ENCODE data around the gene OSBPL3.

The OSBPL3 gene

DNA sequence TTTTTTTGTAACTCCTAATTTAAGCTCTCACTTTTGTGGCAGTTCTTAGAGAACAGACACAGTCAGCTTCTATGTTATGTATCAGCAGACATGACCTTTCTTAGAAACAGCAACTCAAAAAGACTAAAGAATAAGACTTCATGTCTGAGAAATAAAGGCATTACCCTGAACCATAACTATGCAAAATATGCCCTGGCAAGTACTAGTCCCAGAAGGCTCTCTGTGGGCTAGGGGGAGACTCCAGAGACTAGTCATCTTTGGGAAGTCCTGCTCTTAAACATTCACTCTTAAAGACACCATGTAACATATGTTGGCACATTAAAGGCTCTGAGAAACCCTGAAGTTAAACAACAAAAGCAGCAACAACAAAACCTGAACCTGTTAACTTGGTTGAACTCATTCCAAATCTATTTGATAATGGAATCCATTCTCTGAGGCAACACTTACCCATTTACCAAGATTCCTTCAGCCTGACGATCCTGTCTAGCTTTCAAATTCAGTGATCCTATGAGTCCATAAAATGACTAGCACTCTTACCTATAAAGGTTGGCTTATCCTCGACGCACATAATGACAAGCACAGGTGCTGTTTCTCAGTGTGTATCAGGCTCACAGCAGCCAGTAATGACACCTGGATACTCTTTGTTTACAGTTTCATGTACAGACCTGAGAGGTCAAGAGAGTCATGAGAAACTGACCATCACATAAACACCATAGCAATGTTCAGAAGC lies 62.3 kb downstream of the OSBPL3 start:
- H3K9me3 ChIP-seq (ENCODE audit: control insufficient read depth in 2 of 2, low read length in 2 of 2) = no peaks in the 10 kb centered on the region
- H3K4me3 ChIP-seq (ENCODE audit: low read length in 2 of 2) = no peak overlapping the region
- no peak overlapping the region for H3K27ac ChIP-seq (ENCODE audit: low read length)
- H3K27me3 ChIP-seq (ENCODE audit: control insufficient read depth in 1 of 2, insufficient read depth in 2 of 2, low read length in 2 of 2) = no peaks in the 10 kb centered on the region
- no peaks in the 10 kb centered on the region for H3K36me3 ChIP-seq (ENCODE audit: control insufficient read depth in 2 of 2, insufficient read depth in 2 of 2, low read length in 2 of 2)
- no peaks in the 10 kb centered on the region for H3K4me1 ChIP-seq (ENCODE audit: control insufficient read depth, insufficient read depth, low read length)
- H3K9ac ChIP-seq (ENCODE audit: low read length in 2 of 2) = no peak overlapping the region

DNA sequence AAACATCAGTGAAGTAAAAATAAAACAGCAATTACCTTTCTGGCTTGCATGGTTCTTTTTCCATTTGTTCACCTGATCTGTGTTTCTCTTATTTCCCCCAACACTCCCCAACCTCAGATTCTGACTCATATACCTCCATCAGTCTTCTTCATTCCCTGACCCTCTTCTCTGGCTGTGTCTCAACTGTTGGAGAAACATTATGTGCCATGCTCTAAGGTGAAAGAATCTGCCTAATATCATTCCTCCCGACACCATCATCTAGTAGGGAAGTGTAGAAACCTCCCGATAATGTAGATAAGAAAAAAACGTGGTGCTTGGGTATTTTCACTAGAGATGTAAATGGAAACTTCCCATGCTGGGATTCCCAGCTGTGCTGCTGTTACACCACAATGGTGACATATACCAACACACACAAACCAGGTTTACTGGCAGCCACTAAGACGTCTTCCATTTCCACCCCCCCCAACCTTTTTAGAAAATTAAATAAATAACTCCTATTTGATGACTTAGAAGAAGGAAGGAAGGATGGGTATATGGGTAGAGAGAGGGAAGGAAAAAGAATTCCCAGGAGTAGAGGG lies 63.4 kb downstream of the OSBPL3 start:
- Histone ChIP-seq H3K27ac (ENCODE audit: low read length) (no peak overlapping the region), H3K36me3 (ENCODE audit: control insufficient read depth in 2 of 2, insufficient read depth in 2 of 2, low read length in 2 of 2) (no peaks in the 10 kb centered on the region), H3K9ac (ENCODE audit: low read length in 2 of 2) (no peak overlapping the region), H3K4me1 (ENCODE audit: control insufficient read depth, insufficient read depth, low read length) (no peaks in the 10 kb centered on the region), H3K27me3 (ENCODE audit: control insufficient read depth in 1 of 2, insufficient read depth in 2 of 2, low read length in 2 of 2) (no peaks in the 10 kb centered on the region), H3K9me3 (ENCODE audit: control insufficient read depth in 2 of 2, low read length in 2 of 2) (no peaks in the 10 kb centered on the region), H3K4me3 (ENCODE audit: low read length in 2 of 2) (no peak overlapping the region)

DNA sequence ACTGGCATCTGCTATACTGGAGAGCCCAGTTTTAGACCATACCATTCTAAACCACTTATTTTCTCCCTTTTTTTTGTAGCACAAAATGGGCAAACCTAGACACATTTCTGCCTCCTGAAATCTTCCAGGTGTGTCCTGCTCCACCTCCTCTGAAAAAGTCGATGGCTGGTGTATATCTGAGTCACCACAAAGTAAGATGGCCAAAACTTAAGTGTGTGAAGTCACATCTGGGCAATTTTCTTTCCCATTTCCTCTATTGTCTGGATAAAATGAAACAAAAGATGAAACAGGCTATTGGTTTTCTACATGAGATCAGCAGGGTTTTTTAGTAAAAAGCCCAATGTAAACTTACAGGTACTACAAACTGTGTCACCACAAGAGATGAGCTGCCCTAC lies 65.5 kb downstream of the OSBPL3 start:
- Histone ChIP-seq H3K9me3 (ENCODE audit: control insufficient read depth in 2 of 2, low read length in 2 of 2) (no peaks in the 10 kb centered on the region), H3K27ac (ENCODE audit: low read length) (no peak overlapping the region), H3K4me3 (ENCODE audit: low read length in 2 of 2) (no peak overlapping the region), H3K9ac (ENCODE audit: low read length in 2 of 2) (no peak overlapping the region), H3K27me3 (ENCODE audit: control insufficient read depth in 1 of 2, insufficient read depth in 2 of 2, low read length in 2 of 2) (peaks cover 0 to 3% of the 10 kb centered on the region in 2 donors), H3K36me3 (ENCODE audit: control insufficient read depth in 2 of 2, insufficient read depth in 2 of 2, low read length in 2 of 2) (no peaks in the 10 kb centered on the region), H3K4me1 (ENCODE audit: control insufficient read depth, insufficient read depth, low read length) (no peaks in the 10 kb centered on the region)

- Histone ChIP-seq H3K27me3 (ENCODE audit: control insufficient read depth in 1 of 2, insufficient read depth in 2 of 2, low read length in 2 of 2) (peaks cover 0 to 3% of the 10 kb centered on the region in 2 donors), H3K36me3 (ENCODE audit: control insufficient read depth in 2 of 2, insufficient read depth in 2 of 2, low read length in 2 of 2) (no peaks in the 10 kb centered on the region), H3K27ac (ENCODE audit: low read length) (no peak overlapping the region), H3K9me3 (ENCODE audit: control insufficient read depth in 2 of 2, low read length in 2 of 2) (no peaks in the 10 kb centered on the region), H3K4me3 (ENCODE audit: low read length in 2 of 2) (no peak overlapping the region), H3K9ac (ENCODE audit: low read length in 2 of 2) (no peak overlapping the region), H3K4me1 (ENCODE audit: control insufficient read depth, insufficient read depth, low read length) (no peaks in the 10 kb centered on the region)
Observed at GRCh38 chr7:24913801-24914464, 66.0 kb downstream of the OSBPL3 start.

DNA sequence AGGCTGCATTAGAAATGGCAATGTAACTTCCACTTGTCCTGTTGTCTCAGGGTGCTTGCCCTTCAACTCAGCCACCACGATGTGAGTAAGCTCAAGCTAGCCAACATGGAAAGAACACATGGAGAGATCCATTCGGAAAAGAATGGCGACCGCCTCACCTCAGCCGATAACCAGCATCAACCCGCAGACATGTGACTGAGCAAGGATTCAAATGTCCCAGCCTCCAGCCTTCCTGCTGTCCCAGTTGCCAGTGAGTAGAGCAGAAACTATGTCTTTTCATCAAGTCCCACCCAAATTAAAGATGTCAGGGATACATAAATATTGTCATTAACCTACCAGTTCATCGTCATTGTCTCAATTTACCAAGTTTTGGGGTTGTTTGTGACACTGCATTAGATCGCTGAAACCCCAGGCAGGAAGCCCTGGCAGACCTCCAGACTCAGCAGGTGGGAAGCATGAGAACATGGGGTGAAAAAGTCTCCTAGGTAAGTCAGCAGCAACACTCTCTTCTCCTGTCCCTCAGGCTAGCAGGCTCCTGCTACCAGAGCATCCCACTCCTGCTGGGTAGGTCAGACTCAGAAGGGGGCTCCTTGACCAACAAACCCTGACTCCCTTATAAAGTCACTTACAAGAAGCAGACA lies 67.0 kb downstream of the OSBPL3 start:
- H3K27ac ChIP-seq (ENCODE audit: low read length) = no peak overlapping the region

GRCh38 chr7:24912424-24912823 lies 67.6 kb downstream of the OSBPL3 start:
- H3K9ac ChIP-seq (ENCODE audit: low read length in 2 of 2) = no peak overlapping the region
- H3K36me3 ChIP-seq (ENCODE audit: control insufficient read depth in 2 of 2, insufficient read depth in 2 of 2, low read length in 2 of 2) = no peaks in the 10 kb centered on the region
- peaks cover 0 to 3% of the 10 kb centered on the region in 2 donors for H3K27me3 ChIP-seq (ENCODE audit: control insufficient read depth in 1 of 2, insufficient read depth in 2 of 2, low read length in 2 of 2)
- H3K9me3 ChIP-seq (ENCODE audit: control insufficient read depth in 2 of 2, low read length in 2 of 2) = no peaks in the 10 kb centered on the region
- no peak overlapping the region for H3K27ac ChIP-seq (ENCODE audit: low read length)
- no peak overlapping the region for H3K4me3 ChIP-seq (ENCODE audit: low read length in 2 of 2)
- no peaks in the 10 kb centered on the region for H3K4me1 ChIP-seq (ENCODE audit: control insufficient read depth, insufficient read depth, low read length)

More for the DNA sequence above, 67.0 kb downstream of the OSBPL3 start:
- Histone ChIP-seq H3K9ac (ENCODE audit: low read length in 2 of 2) (no peak overlapping the region), H3K4me1 (ENCODE audit: control insufficient read depth, insufficient read depth, low read length) (no peaks in the 10 kb centered on the region), H3K9me3 (ENCODE audit: control insufficient read depth in 2 of 2, low read length in 2 of 2) (no peaks in the 10 kb centered on the region), H3K4me3 (ENCODE audit: low read length in 2 of 2) (no peak overlapping the region), H3K36me3 (ENCODE audit: control insufficient read depth in 2 of 2, insufficient read depth in 2 of 2, low read length in 2 of 2) (no peaks in the 10 kb centered on the region), H3K27me3 (ENCODE audit: control insufficient read depth in 1 of 2, insufficient read depth in 2 of 2, low read length in 2 of 2) (peaks cover 0 to 3% of the 10 kb centered on the region in 2 donors)

- Histone ChIP-seq H3K9ac (ENCODE audit: low read length in 2 of 2) (no peak overlapping the region), H3K27me3 (ENCODE audit: control insufficient read depth in 1 of 2, insufficient read depth in 2 of 2, low read length in 2 of 2) (peaks cover 0 to 3% of the 10 kb centered on the region in 2 donors), H3K27ac (ENCODE audit: low read length) (no peak overlapping the region), H3K36me3 (ENCODE audit: control insufficient read depth in 2 of 2, insufficient read depth in 2 of 2, low read length in 2 of 2) (no peaks in the 10 kb centered on the region), H3K4me1 (ENCODE audit: control insufficient read depth, insufficient read depth, low read length) (no peaks in the 10 kb centered on the region), H3K4me3 (ENCODE audit: low read length in 2 of 2) (no peak overlapping the region), H3K9me3 (ENCODE audit: control insufficient read depth in 2 of 2, low read length in 2 of 2) (no peaks in the 10 kb centered on the region)
Observed at GRCh38 chr7:24911213-24911603, 68.8 kb downstream of the OSBPL3 start.

DNA sequence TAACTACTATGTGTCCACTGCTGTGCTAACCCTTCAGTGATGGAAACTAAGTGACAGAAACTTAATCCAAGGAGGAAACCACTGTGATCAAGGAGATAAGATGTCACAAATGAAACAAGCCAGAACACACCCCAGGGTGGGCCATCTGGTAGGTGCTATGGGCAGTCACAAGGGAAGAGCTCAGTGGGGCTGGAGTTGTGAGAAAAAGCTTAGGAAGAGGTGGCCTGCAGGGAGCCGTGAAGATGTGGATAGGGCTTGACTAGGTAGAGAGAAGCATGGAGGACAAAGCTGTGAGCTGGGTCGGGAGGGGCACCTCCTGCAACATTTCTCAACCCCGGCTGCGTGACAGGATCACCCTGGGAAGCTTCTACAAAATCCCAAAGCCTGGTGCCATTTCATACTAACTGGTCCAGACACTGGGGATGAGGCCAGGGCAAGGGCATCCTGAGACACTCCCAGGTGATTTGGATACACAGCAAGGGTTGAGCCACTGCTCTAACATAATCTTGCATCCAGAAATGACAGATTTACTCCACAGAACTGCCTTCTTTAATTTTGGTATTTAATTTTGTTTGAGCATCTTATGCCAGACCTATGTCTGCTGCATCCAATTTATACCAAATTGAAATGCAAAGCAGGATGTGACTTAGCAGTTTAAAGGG lies 69.3 kb downstream of the OSBPL3 start:
- no peaks in the 10 kb centered on the region for H3K9me3 ChIP-seq (ENCODE audit: control insufficient read depth in 2 of 2, low read length in 2 of 2)
- H3K4me3 ChIP-seq (ENCODE audit: low read length in 2 of 2) = no peak overlapping the region
- no peaks in the 10 kb centered on the region for H3K36me3 ChIP-seq (ENCODE audit: control insufficient read depth in 2 of 2, insufficient read depth in 2 of 2, low read length in 2 of 2)
- peaks cover 0 to 3% of the 10 kb centered on the region in 2 donors for H3K27me3 ChIP-seq (ENCODE audit: control insufficient read depth in 1 of 2, insufficient read depth in 2 of 2, low read length in 2 of 2)
- no peaks in the 10 kb centered on the region for H3K4me1 ChIP-seq (ENCODE audit: control insufficient read depth, insufficient read depth, low read length)
- no peak overlapping the region for H3K9ac ChIP-seq (ENCODE audit: low read length in 2 of 2)
- H3K27ac ChIP-seq (ENCODE audit: low read length) = no peak overlapping the region

DNA sequence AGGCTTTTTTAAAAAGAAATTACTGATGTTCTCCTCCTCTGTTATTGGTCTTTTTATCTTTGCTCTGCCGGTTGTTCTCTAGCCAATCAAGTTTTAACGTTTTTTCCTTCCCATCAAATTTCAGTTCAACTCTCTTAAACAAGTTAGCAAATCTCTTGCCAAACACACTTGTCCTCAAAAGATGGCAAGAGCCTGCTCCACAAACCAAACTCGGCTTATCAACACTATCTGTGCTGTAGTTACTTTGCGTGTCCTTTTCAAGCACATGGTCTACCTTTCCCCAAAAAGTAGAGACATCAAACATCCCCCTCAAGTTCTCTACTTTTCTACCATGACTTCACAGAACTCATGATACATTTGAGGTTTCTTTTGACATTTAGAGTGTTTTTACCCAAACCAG lies 71.3 kb downstream of the OSBPL3 start:
- Histone ChIP-seq H3K9me3 (ENCODE audit: control insufficient read depth in 2 of 2, low read length in 2 of 2) (no peaks in the 10 kb centered on the region), H3K27me3 (ENCODE audit: control insufficient read depth in 1 of 2, insufficient read depth in 2 of 2, low read length in 2 of 2) (peaks cover 0 to 3% of the 10 kb centered on the region in 2 donors), H3K27ac (ENCODE audit: low read length) (no peak overlapping the region), H3K9ac (ENCODE audit: low read length in 2 of 2) (no peak overlapping the region), H3K4me1 (ENCODE audit: control insufficient read depth, insufficient read depth, low read length) (no peaks in the 10 kb centered on the region), H3K4me3 (ENCODE audit: low read length in 2 of 2) (no peak overlapping the region), H3K36me3 (ENCODE audit: control insufficient read depth in 2 of 2, insufficient read depth in 2 of 2, low read length in 2 of 2) (no peaks in the 10 kb centered on the region)

DNA sequence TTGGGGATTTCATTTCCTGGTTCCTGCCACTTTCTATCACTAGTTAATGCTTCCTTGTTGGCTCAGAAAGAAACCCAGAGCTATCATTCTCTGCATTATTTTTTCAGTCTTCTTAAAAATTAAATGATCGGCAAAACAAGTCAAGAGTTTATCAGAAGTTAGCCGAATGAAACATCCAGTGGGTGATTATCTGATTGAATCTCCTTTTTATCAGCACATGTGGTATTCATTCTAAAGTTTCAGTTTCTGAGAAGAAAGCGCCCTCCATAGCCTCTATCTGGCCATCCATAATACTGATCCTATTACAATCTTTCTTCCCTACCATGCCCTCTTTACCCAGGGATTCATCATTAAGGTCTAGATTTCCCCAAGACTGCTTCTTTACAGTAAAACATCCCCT lies 71.8 kb downstream of the OSBPL3 start:
- H3K36me3 ChIP-seq (ENCODE audit: control insufficient read depth in 2 of 2, insufficient read depth in 2 of 2, low read length in 2 of 2) = no peaks in the 10 kb centered on the region
- no peaks in the 10 kb centered on the region for H3K4me1 ChIP-seq (ENCODE audit: control insufficient read depth, insufficient read depth, low read length)
- no peak overlapping the region for H3K27ac ChIP-seq (ENCODE audit: low read length)
- H3K27me3 ChIP-seq (ENCODE audit: control insufficient read depth in 1 of 2, insufficient read depth in 2 of 2, low read length in 2 of 2) = peaks cover 0 to 3% of the 10 kb centered on the region in 2 donors
- H3K9me3 ChIP-seq (ENCODE audit: control insufficient read depth in 2 of 2, low read length in 2 of 2) = no peaks in the 10 kb centered on the region
- no peak overlapping the region for H3K9ac ChIP-seq (ENCODE audit: low read length in 2 of 2)
- no peak overlapping the region for H3K4me3 ChIP-seq (ENCODE audit: low read length in 2 of 2)

Measured in stomach smooth muscle (tissue), 2 donors.